Heart left ventricle (tissue), 16 donors: Measurements from ENCODE around the gene CIAO1. TPM values are rescaled to one million over a fixed set of nuclear protein-coding genes. Genes with fewer than 3 reads are reported as not detected.
A peak's percentile ranks its signal among the peaks of the same experiment; 100 is the strongest.

Experiments
- ATAC-seq, 4 donors: fragments of 200-7000 bp; cut with Tn5 transposase; one replicate each; pipeline ENCODE4 v1.9.1; 2020 to 2022; ENCODE audit warnings: moderate library complexity in 4 of 4, mild to moderate bottlenecking in 3 of 4, moderate number of reproducible peaks in 1 of 4
- DNase-seq, 5 donors: peaks; one replicate each; pipeline ENCODE4 v3.0.0-alpha.2; 2020
- H3K27ac ChIP-seq, 12 donors: fragments of 200-600 bp; sonication (generic) in 4 of 12; one replicate each; pipeline versions ENCODE4 v1.5.0 to v1.8.0; 2016 to 2022; ENCODE audit warnings: mild to moderate bottlenecking in 2 of 12
- H3K27me3 ChIP-seq, 9 donors: fragments of 200-600 bp; sonication (generic) in 2 of 9; one replicate each; pipeline versions ENCODE4 v1.5.1 to v1.8.0; 2016 to 2022; ENCODE audit warnings: mild to moderate bottlenecking in 3 of 9
- H3K36me3 ChIP-seq, 9 donors: fragments of 200-600 bp; sonication (generic) in 2 of 9; one replicate each; pipeline versions ENCODE4 v1.5.0 to v1.8.0; 2018 to 2022; ENCODE audit warnings: mild to moderate bottlenecking in 2 of 9
- H3K4me1 ChIP-seq, 12 donors: fragments of 200-600 bp; sonication (generic) in 4 of 12; one replicate each; pipeline versions ENCODE4 v1.5.0 to v1.8.0; 2016 to 2022; ENCODE audit warnings: mild to moderate bottlenecking in 3 of 12
- H3K4me3 ChIP-seq, 12 donors: fragments of 200-600 bp; sonication (generic) in 4 of 12; one replicate each; pipeline versions ENCODE4 v1.5.0 to v1.8.0; 2017 to 2022; ENCODE audit warnings: mild to moderate bottlenecking in 9 of 12, moderate library complexity in 4 of 12
- H3K9me3 ChIP-seq, 12 donors: fragments of 200-600 bp; sonication (generic) in 4 of 12; one replicate each; pipeline versions ENCODE4 v1.5.0 to v1.8.0; 2016 to 2022; ENCODE audit warnings: mild to moderate bottlenecking in 1 of 12
- CTCF ChIP-seq, 12 donors: fragments of 200-600 bp; sonication (generic) in 4 of 12; IDR thresholded peaks; one replicate each; pipeline versions ENCODE4 v1.5.0 to v1.8.0; 2018 to 2022; ENCODE audit warnings: antibody characterized with exemption in 12 of 12, mild to moderate bottlenecking in 5 of 12
- POLR2A ChIP-seq, 2 donors: fragments of 450-650 bp; IDR thresholded peaks; one replicate each; pipeline ENCODE4 v1.6.1; 2017; ENCODE audit warnings: antibody characterized with exemption in 2 of 2, mild to moderate bottlenecking in 2 of 2, moderate library complexity in 2 of 2
- WGBS, 4 donors: extraction: QIAGEN DNeasy Blood & Tissue Kit in 2 of 4; methylation state at CpG; one replicate each; pipeline versions ENCODE4 v1.1.5 to v1.1.7; 2013 to 2018; 5-methylcytosine and 5-hydroxymethylcytosine counted together
- intact Hi-C, 10 donors: fragments of 100-400 bp; cut with DNase I; formaldehyde crosslinking; loops; one replicate each; pipeline versions ENCODE4 v1.11.1 to v1.14.2; 2022
- polyA plus RNA-seq, 2 donors: library from polyadenylated mRNA; stranded (reverse); fragments of 200-250 nt; gene quantifications; one replicate each; pipeline ENCODE4 v1.2.3, GENCODE V29; 2013
- total RNA-seq, 9 donors: library from RNA; depleted of rRNA in 2 of 9; stranded (reverse); fragments of >200 nt in 2 of 9; fragmentation: NEBNext Ultra II Directional in 3 of 9; extraction: Animal tissue kit (Norgen Biotek cat#: 25700) in 3 of 9; gene quantifications; one replicate each; pipeline versions ENCODE4 v1.1.0 to v1.2.4, GENCODE V29; 2016 to 2023
- donor health status: ischemic (EF 13 %, LVEDD 7.1; RV severe dilation, severe dysfunction).
- donor health status: healthy with polysubstance abuse.
- donor health status: DM: no; HTN: yes; CAD: no.
- donor health status: DM: no; HTN: no; CAD: no.
- donor health status: ischemic (EF 25% LVEDD 6.9; RV normal size, moderate dysfunction).
- donor health status: ischemic (EF 25% LVEDD 5.7; RV mildly dilated, moderate dysfunction).
- donor health status: healthy.
- donor health status: DM: yes; HTN: yes; CAD: no.
- donor health status: ischemic (EF 35%, LVEDD 5.7; RV mildly dilated, moderate dysfunction).
- donor health status: nonischemic (EF 11% LVEDD 7.7; RV severe dilation, severe dysfunction).
- donor health status: DM: yes; HTN: yes; CAD: no.
- donor health status: PGD.
- donor health status: ischemic (EF 29% LVEDD 5.4; RV normal size, mild dysfunction).
- donor health status: nonischemic (EF 23%, LVEDD 6.1; RV moderate dilation, normal function).

The CIAO1 gene
- total and polyA plus RNA-seq, 11 donors, result 20.5 to 109 (median 68.7) TPM

DNA sequence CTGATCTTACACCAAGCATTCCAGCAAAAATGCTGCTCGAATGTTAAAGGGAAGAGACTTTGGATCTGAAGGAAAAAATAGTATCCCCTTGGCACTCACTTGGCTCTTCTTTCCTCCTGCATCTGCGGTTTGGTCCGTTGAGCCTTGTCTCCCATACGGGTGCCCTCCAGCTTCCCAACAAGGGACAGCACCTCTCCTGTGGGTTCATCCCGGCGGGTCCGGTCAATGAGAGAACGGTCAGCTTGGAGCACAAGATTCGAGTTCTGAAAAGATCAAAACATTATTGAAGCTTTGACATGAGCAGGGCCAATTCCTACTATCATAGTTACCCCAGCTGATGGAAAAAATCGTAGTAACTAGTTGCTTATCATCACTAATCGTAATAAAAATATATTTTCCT lies 38.6 kb downstream of the CIAO1 start:
- intact Hi-C loops, result loop anchor here in 9 of 10 donors (1.0 to 10.0 kb wide), 9 partner anchors 37 to 205 kb away; partner anchors contain the start of genes CIAO1 (in 5 of the 9), NEURL3 (in 5 of the 9) and TMEM127 (in 2 of the 9)
- H3K4me1 ChIP-seq, result peaks cover 0 to 31% (median 19%) of the 10 kb centered on the region in 12 donors
- peak overlapping the region in 8 of 12 donors; percentile 64 to 94 (median 89) for H3K27ac ChIP-seq
- WGBS, 4 donors, result 61 to 70% (median 67%) methylated on average over 11 of the region's 11 CpGs
- H3K4me3 ChIP-seq, result peak overlapping the region; percentile 66 to 98 (median 82)
- no peaks in the 10 kb centered on the region for H3K27me3 ChIP-seq
- no peak for ATAC-seq
- TF ChIP-seq CTCF (IDR thresholded peaks at IDR 0.05) (no peak), POLR2A (IDR thresholded peaks at IDR 0.05) (no peak)
- no peaks in the 10 kb centered on the region for H3K9me3 ChIP-seq
- peaks cover 0 to 50% (median 45%) of the 10 kb centered on the region in 9 donors for H3K36me3 ChIP-seq
- no peak for DNase-seq

DNA sequence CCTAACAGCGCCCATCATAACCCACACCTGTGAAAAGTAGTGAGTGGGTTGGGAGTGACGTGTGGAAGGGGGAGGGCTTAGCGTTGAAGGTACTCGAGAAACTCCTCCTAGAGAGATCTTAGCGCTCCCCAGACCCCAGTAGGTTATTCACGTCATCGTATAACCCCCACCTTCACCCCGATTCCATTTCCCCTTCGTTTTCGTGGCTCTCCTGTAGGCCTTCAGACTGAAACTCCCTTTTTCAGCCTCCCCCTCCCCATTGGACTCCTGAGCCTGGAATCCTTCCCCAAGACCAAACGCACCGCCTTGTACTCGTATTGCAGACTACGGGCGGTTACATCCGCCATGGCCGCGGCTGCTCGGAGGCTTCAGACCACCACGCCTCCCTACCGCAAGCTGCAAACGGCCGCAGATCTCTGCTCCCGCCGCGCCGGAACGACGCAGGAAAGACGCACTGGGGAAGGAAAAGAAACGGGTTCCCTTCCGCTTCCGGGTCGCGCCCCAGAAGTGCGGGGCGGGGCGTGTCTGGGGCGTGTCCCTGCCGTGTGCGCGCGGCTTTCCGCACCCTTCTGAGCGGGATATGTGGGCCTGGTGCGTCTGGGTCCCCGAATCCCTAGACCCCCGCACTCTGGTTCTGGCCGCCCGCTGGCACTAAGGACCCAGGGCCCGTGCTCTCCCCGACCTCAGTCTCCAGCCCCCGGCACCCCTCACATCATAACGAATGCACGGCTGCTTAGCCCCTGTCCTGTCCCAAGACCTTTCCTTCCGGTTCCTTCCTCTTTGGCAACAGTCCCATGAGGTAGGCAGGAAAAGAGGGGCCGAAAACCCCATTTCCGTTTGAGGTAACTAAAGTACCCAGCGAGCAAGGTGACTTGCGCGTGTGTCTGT lies 39.3 kb downstream of the CIAO1 start, which contains the start of gene SNRNP200:
TSS of gene SNRNP200 (minus strand) at position 456 of the 888 bp plus-strand sequence. CDS start at position 347, 109 bp downstream.
- Histone ChIP-seq H3K4me1 (peaks cover 0 to 31% (median 19%) of the 10 kb centered on the region in 12 donors), H3K27me3 (no peaks in the 10 kb centered on the region), H3K4me3 (peak within 1 kb of the TSS; percentile 66 to 98 (median 82)), H3K36me3 (peaks cover 0 to 43% (median 37%) of the 10 kb centered on the region in 9 donors), H3K9me3 (no peaks in the 10 kb centered on the region), H3K27ac (peak within 1 kb of the TSS; percentile 64 to 94 (median 89))
- peak; percentile 96 to 100 (median 100) for ATAC-seq
- no peak for TF ChIP-seq CTCF (IDR thresholded peaks at IDR 0.05)
- peak in 1 of 2 donors; percentile 80 for TF ChIP-seq POLR2A (IDR thresholded peaks at IDR 0.05)
- WGBS, 4 donors, result 0 to 1% (median 0%) methylated on average over 53 to 61 of the region's 61 CpGs
- intact Hi-C loops, result loop anchor here in 8 of 10 donors (1.0 to 10.0 kb wide), 8 partner anchors 37 to 204 kb away; partner anchors contain the start of genes CIAO1 (in 3 of the 8) and NEURL3 (in 3 of the 8)
- DNase-seq, result peak; percentile 88 to 94 (median 90)

DNA sequence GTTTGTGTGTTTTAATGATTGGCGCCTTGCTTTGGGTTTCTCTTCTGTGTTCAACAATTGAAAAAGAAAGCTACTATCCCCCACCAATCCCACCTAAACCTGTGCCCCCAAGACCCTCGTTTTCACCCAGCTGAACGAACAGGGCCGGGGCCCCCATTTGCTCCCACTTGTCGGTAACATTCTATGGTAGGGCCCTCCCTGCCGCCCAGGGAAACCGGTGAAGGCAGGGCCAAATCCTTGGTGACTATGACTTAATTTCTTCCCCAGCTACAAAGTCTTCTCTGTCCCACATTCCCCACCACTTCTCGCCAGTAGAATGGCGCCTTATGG lies 39.9 kb downstream of the CIAO1 start:
- Histone ChIP-seq H3K4me3 (peak overlapping the region; percentile 66 to 98 (median 82)), H3K27ac (peak overlapping the region; percentile 64 to 94 (median 89)), H3K36me3 (peaks cover 0 to 37% (median 31%) of the 10 kb centered on the region in 9 donors), H3K4me1 (peaks cover 0 to 31% (median 19%) of the 10 kb centered on the region in 12 donors), H3K27me3 (no peaks in the 10 kb centered on the region), H3K9me3 (no peaks in the 10 kb centered on the region)
- intact Hi-C loops, result loop anchor here in 8 of 10 donors (1.0 to 10.0 kb wide), 8 partner anchors 36 to 203 kb away; partner anchors contain the start of genes CIAO1 (in 3 of the 8) and NEURL3 (in 3 of the 8)
- TF ChIP-seq POLR2A (IDR thresholded peaks at IDR 0.05), result no peak
- TF ChIP-seq CTCF (IDR thresholded peaks at IDR 0.05), result no peak
- 23 to 33% (median 26%) methylated on average over 9 of the region's 9 CpGs for WGBS, 4 donors
- ATAC-seq (peak in 2 of 4 donors; percentile 2), DNase-seq (no peak)

DNA sequence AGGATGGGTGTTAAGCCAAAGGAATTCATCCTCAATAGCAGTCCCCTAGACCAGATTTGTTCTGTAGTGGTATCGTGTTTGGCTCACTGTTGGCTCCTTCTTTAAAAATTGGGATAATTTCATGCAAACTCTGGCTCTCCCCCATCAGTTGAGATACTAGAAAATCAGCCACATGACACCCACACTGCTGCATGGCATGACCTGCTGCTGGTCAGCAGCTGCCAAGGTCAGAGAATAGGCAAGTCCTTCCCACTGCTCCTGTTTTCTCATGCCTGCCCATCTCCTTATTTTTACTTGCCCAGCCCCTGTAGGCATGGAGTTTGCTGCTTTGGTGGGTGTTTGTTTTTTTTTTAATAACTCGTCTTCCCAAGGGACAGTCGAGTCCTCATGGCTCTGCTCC lies 40.3 kb downstream of the CIAO1 start:
- H3K36me3 ChIP-seq, result peaks cover 0 to 33% (median 27%) of the 10 kb centered on the region in 9 donors
- peak overlapping the region in 9 of 12 donors; percentile 87 to 94 (median 89) for H3K27ac ChIP-seq
- intact Hi-C loops, result loop anchor here in 6 of 10 donors (5.0 to 10.0 kb wide), 5 partner anchors 36 to 201 kb away; partner anchors contain the start of gene NEURL3 (in 3 of the 6)

More for the DNA sequence above, 40.3 kb downstream of the CIAO1 start:
- no peak for TF ChIP-seq POLR2A (IDR thresholded peaks at IDR 0.05)
- no peak for TF ChIP-seq CTCF (IDR thresholded peaks at IDR 0.05)
- peak overlapping the region; percentile 66 to 98 (median 82) for H3K4me3 ChIP-seq
- 85 to 92% (median 91%) methylated on average over 3 of the region's 3 CpGs for WGBS, 4 donors
- ATAC-seq, result no peak
- no peaks in the 10 kb centered on the region for H3K27me3 ChIP-seq
- H3K9me3 ChIP-seq, result no peaks in the 10 kb centered on the region
- DNase-seq, result no peak
- H3K4me1 ChIP-seq, result peaks cover 0 to 31% (median 19%) of the 10 kb centered on the region in 12 donors
